GM12875 (cell line): ENCODE data around the gene KIF1A.

Experiments used
- H3K4me3 ChIP-seq: one replicate; pipeline ENCODE4 v1.5.1; 2011; ENCODE audit warnings: low read depth, low read length, control low read depth
- TF ChIP-seq, protein P1 (sequence below): IDR thresholded peaks from 2 replicates; pipeline ENCODE4 v1.5.1; 2011; ENCODE audit warnings: low read depth, mild to moderate bottlenecking, control low read depth, inconsistent platforms, low read length, moderate library complexity, borderline replicate concordance; ENCODE audit not compliant: insufficient read depth

KIF1A gene

GRCh38 chr2:240750409-240750808 lies 69.6 kb downstream of the KIF1A start:
- TF ChIP-seq, protein P1, sequence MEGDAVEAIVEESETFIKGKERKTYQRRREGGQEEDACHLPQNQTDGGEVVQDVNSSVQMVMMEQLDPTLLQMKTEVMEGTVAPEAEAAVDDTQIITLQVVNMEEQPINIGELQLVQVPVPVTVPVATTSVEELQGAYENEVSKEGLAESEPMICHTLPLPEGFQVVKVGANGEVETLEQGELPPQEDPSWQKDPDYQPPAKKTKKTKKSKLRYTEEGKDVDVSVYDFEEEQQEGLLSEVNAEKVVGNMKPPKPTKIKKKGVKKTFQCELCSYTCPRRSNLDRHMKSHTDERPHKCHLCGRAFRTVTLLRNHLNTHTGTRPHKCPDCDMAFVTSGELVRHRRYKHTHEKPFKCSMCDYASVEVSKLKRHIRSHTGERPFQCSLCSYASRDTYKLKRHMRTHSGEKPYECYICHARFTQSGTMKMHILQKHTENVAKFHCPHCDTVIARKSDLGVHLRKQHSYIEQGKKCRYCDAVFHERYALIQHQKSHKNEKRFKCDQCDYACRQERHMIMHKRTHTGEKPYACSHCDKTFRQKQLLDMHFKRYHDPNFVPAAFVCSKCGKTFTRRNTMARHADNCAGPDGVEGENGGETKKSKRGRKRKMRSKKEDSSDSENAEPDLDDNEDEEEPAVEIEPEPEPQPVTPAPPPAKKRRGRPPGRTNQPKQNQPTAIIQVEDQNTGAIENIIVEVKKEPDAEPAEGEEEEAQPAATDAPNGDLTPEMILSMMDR, result no peak
- no peak overlapping the region for H3K4me3 ChIP-seq

DNA sequence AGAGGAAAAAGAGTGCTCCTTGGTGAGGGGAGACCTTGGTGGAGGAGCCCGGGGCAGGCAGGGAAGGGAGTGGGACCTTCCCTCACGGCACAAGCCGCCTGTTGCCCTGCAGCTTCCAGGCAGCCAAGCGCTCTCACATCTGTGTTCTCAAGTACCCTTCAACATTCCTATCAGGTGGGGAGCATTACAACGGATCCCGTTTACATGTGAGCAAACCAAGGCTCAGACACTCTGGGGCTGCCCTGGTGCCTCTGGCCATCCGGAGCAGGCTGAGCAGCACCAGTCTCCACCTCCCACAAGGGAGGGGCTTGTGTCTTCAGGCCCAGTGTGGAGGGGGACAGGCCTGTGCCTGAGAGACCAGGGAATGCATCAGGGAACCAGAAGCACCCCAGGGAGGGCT lies 70.5 kb downstream of the KIF1A start:
- H3K4me3 ChIP-seq, result no peak overlapping the region
- TF ChIP-seq, protein P1, result no peak

DNA sequence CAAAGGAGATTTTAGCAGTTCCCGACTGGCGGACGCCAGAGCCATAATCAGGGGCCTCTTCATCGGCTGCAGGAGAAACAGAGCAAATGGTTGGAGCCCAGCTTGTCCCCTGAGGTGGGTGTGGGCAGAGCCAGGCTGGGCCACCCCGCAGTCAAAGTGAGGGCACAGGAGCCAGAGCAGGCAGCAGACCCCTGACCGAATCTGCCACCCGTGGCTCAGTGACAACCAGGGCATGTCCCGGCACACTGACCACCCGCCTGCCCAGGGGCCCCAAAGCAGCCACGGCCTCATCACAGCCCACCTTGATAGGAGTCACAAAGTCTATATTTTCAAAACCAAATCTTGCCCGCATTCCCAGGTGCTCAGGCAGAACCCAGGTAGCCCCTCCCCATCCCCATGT lies 72.8 kb downstream of the KIF1A start:
- H3K4me3 ChIP-seq, result no peak overlapping the region
- TF ChIP-seq, protein P1, result no peak

DNA sequence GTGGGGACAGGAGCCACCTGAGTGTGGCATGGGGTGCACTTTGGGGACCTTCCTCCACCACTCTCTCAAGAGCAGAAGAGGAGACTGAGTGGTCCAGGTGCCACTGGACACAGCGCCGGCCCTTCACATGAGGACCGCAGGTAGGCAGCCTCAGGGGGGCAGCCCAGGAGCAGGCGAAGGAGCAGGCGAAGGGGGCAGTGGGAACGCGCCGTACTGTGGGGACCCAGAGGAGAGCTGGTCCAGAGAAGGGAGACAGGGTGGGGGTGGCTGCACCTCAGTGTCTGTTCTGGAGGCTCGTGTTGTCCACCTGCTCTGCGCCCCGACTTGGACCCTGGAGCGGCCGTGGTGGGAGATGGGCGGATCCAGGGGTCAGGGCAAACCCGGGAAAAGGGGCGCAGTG lies 73.3 kb downstream of the KIF1A start:
- TF ChIP-seq, protein P1, result no peak
- H3K4me3 ChIP-seq, result no peak overlapping the region

DNA sequence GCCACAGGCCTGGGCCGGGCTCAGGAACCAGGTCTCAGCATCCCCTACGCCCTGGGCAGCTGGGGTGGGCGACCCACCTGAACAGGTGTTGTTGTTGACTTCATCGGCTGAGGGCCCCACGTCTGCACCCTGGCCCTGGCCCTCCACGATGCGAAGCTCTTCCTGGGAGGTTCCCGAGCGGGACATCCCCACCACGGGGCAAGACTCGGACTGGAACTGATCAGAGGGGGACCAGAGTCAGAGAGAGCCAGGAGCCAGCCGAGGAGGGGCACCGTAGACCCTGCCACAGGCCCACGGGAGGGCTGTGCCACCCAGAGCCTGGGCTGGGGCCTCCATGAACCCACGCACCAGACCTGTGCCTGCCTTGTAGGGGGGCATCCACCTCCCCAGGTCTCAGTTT lies 74.1 kb downstream of the KIF1A start:
- no peak overlapping the region for H3K4me3 ChIP-seq
- TF ChIP-seq, protein P1, result no peak

DNA sequence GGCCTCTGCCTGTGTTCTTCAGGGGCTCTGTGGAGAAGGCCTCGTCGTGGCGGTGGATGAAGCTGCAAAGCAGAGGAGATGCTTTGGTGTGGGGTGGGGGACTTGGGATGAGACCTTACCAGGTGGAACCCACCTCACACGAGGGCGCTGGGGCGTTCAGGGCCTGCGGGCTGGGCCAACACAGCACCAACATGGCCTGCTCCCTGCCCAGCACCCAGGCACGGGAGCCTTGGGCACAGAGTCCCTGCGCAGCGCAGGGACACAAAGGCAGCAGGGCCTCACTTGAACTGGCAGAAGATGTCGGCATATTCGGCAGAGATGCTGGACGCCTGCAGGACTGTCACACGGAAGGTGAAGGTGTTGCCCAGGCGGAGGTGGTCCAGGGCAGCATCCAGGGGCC lies 74.6 kb downstream of the KIF1A start:
- TF ChIP-seq, protein P1, result no peak
- no peak overlapping the region for H3K4me3 ChIP-seq

- no peak overlapping the region for H3K4me3 ChIP-seq
Measured at GRCh38 chr2:240742602-240743095, 77.4 kb downstream of the KIF1A start.

More at GRCh38 chr2:240742602-240743095, 77.4 kb downstream of the KIF1A start:
- TF ChIP-seq, protein P1, result no peak
